Occipital lobe (tissue), 2 donors: ENCODE data around the gene DCN. TPM values are rescaled to one million over a fixed set of nuclear protein-coding genes. Genes with fewer than 3 reads are reported as not detected.

Experiments used
- DNase-seq: peaks from one replicate; lab custom pipeline; 2025; lab: John Stamatoyannopoulos, UW
- total RNA-seq: library from RNA; depleted of rRNA; stranded (reverse); fragments of >200 nt; gene quantifications from one replicate; pipeline ENCODE4 v1.2.3, GENCODE V29; 2014

The DCN gene
- total RNA-seq, 1 donor from 2014 or later, result 46.3 TPM

DNA sequence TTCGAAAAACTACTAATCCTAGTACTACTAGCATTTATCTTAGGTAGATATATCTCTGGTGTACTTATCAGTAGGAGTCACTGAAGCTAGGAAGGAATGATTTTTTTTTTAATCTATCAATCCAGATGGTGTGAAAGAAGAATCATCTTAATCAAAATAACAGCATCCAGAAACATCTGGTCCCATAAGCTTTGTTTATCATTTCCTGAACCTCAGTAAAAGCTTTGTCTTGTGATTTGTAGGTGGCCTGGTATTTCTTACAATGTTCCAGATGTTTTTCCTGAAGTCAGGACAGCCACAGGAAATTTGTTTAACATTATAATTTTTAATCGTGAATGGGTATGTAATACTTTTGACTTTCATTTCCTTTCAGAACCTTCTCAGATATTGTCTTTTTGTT is 43.3 kb downstream of the DCN start:
- DNase-seq, result no peak

DNA sequence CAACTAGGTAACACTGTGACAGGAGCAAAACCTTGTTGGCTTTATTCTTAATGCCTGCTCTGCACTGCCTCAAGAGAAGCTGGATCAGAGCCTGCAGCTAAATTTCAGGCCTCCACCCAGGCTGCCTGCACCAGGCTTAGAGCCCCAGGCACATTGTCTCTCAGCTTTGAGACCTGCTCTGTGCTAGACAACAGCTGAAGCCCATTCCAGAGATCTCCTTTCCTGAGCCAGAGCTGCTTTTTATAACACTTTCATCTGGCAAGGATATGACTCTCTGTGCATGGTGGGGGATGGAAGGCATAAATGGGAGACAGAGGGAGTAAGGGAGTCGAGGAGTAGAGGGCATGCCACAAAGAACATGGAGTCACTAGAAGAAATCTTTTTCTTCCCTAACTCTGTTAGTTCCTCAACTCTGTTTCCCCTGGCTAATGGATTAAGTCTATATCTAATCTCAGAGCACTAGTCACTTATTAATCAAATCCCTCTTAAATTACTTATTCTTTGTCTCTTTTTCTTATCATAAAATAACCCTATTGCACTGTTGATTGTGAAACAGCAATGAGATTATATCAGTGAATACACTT is 44.2 kb downstream of the DCN start:
- DNase-seq, result no peak

DNA sequence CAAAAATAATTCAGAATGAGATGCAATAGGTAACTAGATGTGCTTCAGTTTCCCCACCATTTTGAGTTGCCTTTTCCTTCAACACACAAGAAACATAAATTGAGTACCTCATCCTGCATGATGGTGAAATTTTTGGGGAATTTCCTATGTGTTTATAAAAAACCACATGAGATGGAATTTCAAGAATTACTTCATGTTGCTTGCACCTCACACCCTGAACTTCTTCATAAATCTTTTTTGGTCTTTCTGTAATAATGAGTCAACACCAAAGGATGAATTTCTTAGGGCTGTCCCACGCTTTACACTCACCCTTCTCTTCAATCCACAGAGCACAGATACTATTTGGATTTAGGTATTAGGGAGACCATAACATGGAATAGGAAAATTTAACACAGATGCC is 48.7 kb downstream of the DCN start:
- DNase-seq, result no peak

DNA sequence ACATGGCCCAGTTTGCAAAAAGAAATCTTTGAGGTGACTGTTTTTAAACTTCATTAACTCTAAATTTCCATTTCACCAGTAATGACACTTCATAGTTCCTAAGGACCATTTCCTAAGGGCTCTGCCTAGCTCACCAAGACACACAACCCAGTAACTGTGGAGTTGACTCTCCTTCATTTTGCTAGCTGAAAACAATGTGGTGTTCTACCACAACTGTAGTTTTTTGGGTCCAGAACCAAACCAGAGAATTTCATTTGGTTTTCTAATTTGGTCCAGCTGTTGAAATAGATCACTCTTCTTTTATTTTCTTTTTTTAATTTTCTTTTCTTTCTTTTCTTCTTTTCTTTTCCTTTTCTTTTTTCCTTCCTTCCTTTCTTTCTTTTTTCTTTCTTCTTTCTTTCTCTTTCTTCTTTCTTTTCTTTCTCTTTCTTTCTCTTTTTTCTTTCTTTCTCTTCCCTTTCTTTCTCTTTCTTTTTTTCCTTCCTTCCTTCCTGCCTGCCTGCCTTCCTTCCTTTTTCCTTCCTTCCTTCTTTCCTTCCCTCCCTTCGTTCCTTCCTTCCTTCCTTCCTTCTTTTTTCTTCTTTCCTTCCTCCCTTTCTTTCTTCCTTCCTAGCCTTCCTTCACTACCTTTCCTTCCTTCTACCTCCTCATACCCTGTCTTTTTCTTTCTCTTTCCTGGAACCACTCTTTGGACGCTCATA is 52.8 kb downstream of the DCN start:
- DNase-seq, result no peak

DNA sequence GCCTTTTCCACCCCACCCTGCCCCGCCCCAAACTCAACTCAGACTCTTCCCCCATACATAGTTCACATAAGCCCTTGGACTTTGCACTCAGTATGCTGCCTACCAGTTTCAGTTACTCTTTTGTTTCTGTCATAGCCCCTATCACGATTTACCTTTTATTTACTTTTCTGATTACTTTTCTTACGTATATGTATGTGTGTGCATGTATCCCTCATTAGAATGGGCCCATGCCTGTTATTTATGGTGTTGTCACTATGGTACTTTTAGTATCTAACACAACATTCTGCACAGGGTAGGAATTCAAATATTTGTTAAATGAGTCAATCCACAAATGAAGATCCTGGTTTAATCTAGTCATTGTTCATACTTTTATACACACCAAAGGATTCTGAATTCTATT is 54.9 kb downstream of the DCN start:
- no peak for DNase-seq

DNA sequence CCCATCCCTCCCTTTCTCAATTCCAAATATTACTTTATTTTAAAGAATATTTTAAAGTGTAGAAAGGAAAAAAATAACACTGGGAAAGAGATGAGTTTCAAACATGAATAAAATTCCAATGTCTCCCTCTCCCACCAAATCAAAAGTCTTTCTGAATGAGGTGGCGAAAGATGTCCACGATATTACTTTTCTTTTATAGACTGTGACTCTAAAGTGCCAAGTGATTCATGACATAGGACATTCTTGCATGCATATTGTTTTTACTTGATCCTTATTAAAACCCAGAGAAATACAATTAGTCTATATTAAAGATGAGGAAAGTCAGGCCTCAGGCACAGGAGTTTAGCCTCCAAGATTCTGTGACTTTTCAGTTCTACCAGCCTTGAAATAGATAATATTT is 55.3 kb downstream of the DCN start:
- no peak for DNase-seq

DNA sequence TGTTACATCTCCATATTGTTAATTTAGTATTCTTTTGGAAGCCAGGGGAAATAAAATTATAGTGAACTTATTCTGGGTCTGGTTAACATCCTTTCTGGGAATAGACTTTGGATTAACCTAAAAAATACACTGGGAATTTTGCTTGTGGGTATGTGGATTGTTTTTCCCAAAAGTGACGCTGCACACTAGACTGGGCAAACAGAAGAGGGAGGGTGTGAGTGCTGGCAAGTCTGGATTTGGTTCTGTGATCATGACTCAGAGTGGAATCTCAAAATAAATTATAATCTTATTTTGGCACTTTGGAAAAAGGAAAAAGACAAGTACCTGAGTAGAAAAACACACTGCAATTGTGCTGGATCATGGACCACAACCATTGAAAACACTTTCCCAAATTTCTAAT is 56.1 kb downstream of the DCN start:
- DNase-seq, result no peak

DNA sequence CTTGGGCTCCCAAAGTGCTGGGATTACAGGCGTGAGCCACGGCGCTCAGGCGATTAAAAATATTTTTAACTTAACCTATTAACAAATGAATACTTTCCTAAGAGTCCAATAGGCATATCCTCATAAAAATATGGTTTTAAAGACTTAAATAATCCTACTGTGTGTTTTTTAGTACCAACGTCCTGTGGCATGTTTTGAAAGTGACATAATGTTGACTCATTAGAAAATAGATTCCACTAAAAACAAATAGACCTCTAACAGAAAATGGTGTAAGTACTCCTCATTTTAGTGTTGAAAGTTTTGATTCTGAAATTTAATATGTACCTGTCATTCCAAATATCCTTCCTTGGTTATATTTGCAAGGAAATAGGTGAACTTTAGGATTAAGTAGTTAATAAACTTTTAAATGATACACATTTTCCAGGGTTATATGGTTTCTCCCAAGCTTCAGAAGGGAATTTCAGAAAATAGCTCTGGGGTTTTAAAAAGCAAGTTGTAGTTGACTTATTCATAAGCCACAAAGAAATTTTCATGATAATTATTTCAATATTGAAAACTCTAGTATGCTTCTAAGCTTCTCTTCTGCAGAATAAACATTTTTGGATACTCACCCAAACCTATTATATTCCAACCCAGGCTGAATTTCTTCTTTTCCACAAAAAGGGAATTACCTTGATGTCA is 59.2 kb downstream of the DCN start:
- no peak for DNase-seq

DNA sequence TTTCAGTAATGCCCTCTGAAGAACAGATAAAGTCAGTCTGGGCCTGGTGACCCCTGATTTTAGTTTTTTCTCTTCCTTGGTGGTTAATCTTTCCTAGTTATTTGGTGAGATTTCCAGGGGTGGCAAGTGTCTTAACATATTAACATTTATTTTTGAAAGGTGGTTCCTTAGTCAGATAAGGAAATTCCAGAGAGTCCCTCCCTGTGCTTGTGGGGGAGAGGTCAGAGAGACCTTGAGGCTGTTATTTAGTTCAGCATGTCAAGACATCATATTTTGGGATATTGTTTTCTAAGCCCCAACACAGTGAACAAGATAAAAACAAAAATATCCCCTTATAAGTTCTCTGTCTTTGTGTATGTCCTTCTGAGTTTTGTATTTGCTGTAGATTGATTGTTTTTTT is 61.8 kb downstream of the DCN start:
- DNase-seq, result no peak

DNA sequence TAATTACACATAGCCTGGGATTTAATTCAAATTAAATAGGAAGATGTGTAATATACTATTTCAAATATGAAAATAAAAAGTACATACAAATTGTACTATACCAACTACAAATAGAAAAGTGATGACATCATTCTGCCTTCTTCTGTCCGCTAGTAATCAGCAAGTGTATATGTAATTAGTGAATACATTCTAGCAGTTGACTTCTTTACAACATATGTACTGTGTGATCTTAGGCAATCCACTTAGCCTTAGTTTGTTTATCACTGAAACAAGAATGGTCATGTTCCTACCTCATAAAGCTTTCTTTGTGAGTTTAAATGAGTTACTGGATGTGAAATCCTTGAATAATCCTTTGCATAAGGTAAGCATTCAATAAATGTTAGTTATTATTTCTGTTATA is 63.5 kb downstream of the DCN start:
- DNase-seq, result no peak

DNA sequence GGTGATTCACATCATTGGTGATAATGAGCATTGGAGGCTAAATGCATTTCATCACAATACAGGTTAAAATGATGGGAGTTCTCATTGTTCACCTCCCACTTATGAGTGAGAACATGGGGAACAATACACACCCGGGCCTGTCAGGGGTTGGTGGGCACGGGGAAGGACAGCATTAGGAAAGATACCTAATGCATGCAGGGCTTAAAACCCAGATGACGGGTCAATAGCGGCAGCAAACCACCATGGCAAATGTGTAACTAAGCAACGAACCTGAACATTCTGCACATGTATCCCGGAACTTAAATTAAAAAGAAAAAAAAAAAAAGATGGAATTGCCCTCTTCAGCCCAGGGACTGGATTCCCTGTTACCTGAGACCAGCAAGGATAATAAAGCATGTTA is 69.0 kb downstream of the DCN start:
- DNase-seq, result no peak

DNA sequence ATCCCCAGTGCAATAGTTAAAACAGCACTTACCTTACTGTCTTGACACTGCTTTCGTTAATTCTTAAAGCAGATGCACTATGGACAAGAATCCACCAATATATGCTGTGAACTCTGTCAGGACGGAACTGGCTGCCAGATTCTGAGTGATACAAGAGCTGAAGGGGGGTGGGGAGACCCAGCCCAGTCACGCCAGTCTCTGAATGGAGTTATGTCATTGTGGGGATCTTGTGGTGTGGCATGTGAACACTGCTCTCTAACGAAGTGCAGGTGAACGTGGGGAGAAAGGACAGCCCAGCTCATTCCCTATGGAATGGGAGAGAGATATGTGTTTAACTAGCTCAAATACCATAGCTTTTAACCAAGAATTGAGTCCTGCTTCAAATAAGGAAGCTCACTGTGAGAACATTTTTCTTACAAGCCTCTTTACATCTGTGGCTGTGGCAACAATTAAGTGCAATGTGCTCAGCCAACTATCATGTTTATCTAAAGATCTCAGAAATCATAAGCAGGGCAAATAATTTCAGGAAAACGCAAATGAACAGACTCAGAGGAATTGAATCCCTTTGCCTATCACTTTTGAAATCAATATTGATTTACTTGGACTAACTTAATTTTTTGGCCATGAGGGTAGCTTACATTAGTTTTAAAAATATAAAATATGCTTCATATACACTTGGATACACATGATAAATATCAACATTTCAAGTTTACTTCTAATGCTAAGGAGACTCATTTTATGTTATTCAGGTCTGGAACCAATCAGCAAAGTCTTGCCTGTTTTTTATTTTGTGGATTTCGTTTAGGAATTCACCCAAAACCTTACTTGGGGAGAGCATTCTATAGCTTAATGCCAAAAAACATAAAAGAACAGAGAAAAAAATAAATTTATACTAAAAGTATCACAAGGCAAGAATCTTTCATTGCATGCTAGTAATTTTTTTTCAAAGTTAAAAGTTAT is 71.0 kb downstream of the DCN start, which contains the start of gene LUM:
Gene LUM (minus strand): TSS at position 129 of the 960 bp plus-strand sequence. CDS start 2,515 bp downstream, outside the sequence.
- DNase-seq, result no peak

DNA sequence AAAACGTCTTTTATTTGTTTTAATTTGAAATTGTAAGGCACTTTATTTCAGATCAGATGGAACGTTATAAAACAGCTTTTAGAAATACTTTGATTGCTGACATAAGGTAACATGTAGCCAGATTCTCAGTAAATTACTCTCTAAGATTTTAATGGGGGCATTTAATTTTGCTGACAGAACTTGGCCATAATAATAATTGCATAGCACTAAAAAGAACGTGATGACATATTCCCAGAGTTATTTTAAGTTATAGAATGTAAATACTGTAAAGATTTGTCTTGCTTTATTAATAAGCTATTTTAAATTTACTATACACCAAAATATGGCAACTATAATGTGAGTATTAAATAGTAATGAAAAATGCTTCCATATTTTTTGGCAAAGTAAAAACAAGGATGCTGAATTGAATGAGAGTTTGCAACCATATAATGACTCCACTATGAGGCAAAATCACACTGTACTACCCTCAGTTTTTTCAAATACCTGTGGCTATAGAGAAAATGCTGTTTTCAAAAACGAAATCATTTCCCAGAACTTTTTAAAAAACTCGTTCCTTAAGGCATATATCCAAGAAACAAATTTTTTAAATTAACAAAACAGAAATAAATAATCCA is 72.2 kb downstream of the DCN start:
- DNase-seq, result no peak

DNA sequence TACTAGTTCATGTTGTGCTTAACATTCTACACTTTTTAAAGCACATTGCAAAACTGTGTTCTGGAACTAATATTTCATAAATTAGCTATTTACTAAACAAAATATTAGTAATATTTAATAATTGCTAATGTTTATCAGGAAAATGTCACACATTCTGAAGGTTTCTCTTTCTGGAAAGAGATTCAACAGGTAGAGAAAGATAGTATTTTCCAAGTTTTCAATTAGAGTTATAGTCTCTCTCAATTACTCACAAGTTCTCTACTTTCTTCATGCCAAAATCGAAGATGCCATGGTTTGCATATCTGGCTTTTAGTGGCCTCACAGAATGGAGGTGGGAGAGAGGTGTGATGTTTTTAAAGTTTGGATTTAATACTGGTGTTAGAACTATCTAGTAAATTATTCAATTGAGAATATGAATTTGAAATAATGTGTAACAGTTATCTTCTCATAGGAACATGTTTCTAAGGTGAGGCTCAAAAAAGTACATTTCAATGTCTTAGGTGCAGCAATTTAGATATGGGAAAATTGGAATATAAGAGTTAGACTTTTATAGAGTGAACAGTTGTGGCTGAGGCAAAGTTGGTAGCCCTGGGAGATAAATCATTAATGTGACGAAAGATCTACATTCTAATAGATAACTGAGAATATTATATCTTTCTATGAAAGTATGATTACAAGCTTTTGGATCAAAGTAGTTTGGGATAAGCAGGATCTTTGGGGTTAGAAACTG is 72.9 kb downstream of the DCN start:
- DNase-seq, result no peak

DNA sequence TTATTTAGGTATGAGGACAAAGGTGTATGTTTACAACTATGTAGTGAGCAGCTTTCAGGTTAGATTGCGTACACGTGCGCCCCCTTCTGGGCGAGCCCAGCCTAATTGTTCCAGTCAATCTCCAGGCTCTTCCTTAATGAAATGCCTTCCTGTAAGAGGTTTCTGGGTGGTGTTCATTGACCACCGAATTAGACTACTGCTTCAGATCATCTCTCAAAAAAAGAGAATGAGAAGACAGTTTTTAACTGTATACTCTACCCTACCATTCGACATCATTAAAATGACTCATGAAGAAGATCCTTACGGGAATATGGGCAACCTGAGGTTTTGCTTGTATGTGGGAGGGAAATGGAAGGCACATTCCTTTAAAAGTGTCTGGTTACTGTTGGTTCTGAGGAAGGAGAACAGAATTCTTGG is 73.5 kb downstream of the DCN start:
- DNase-seq, result no peak

DNA sequence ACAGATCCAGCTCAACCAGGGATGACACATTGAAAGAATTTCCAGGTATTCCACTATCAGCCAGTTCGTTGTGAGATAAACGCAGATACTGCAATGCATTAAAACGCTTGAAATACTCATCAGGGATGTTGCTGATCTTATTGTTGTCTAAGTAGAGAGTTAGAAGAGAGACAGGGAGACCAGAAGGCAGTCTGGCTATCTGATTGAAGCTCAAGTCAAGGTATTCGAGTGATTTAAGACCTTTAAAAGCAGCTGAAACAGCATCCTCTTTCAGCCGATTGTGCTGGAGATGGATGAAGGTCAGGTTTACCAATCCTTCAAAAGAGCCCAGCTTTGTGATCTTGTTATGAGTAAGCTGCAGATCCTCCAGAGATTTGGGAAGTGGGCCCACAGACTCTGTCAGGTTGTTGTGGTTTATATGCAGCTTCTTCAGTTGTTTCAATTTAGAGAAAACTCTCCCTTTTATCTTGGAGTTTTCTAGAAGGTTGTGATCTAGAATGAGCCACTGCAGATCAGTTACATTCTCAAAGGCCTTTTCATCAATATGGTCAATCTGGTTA is 74.3 kb downstream of the DCN start:
- DNase-seq, result no peak

DNA sequence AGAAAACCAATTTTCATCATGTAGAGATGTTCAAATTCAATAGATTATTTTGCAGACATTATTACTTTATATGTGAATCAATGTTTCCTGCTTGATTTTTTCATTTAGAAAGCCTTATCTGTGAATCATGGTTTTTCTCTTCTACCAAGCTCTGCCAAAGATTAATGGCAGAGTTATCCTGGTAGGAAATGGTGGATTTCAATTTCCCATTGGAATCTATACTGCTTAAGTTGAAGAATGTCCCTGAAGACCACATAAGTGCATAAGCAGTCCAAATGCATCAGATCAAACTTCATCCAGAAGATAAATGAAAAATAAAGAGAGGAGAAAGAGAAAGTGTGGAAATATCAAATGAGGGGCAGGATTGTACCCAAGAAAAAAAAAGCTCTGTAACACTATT is 76.3 kb downstream of the DCN start:
- no peak for DNase-seq

DNA sequence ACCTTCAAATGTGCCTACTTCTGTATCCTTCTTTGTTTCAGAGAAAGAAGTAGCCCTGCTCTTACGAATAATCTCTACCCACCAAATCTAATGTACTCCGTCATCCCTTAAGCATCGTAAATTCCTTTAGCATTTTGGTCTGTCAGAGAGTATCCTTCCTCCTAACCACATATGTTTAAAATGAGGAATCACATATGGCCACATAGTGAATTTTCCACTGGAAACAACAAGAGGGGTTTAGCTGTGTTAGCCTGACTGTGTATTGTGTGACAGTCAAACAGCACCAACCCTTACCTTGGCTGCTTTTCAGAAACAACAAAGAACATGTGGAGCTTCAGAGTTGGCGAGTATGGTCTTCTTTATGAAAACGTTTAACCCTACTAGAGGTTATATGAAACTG is 76.8 kb downstream of the DCN start:
- no peak for DNase-seq

DNA sequence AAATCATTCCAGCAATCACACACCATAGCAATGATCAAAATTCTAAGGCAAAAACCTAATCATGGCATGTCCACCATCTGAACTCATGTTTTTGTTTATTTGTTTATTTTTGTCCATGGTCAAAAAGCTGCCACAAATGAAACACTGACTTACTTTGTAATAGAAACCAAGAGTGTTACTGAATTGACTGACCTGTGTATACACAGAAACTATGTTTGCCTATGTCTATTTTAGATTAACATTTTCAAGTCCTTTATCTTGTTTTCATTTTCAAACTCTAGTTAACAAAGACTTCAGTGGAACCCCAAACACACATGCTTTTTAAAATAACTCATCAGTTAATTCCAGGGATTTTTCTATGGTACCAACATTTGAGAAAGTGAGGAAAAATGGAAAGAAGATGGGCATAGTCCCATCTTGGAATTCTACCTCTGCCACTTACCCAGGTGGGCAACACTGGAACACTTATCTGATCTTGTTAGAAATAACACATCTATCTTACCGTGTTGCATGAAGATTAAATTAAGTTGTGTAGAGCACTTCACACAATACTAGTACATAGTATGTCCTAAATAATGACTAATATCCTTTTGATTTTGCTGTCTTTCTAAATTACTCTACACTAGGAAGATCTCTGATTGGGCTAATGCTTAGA is 77.7 kb downstream of the DCN start:
- no peak for DNase-seq

DNA sequence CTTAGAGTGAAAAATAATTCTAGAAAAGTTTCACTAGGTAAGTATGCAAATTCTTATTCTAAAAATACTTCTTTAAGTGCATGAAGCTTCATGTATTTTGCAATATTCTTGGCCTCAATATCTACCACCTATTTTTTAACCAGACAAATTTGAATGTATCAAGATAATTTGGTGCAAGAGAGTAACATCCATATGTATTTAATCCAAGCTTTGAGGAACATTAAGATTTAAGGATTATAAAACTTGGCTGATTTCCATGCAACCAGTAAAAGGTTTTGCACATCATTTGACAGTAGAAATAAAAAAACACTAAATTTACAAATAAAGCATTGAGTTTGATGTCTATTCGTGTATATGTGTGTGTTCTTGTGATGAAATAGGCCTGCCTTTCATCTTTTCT is 79.0 kb downstream of the DCN start:
- no peak for DNase-seq
